Skeletal muscle satellite cell (primary cell): Measurements from ENCODE around the gene VPS37D.

ENCODE experiments used
- small RNA-seq: library from RNA; depleted of rRNA; stranded (forward); fragments of <200 nt; gene quantifications from one replicate; pipeline ENCODE3, GENCODE V24; 2012

VPS37D gene

Small RNA genes within 50 kb of the gene (small RNA-seq; reads per million reads assigned to genes)
- gene MIR4284: 0.21 reads per million
